Testis (tissue), 3 donors: ENCODE data around the gene COL4A1. TPM values are rescaled to one million over a fixed set of nuclear protein-coding genes. Genes with fewer than 3 reads are reported as not detected.

Source experiments
- DNase-seq: peaks from one replicate; pipeline ENCODE4 v3.0.0-alpha.2; 2019
- H3K27ac ChIP-seq, 2 donors: fragments of 200-600 bp; sonication (generic); one replicate each; pipeline ENCODE4 v1.5.1; 2019
- H3K27me3 ChIP-seq: fragments of 200-600 bp; sonication (generic); one replicate; pipeline ENCODE4 v1.5.1; 2019
- H3K36me3 ChIP-seq: fragments of 200-600 bp; sonication (generic); one replicate; pipeline ENCODE4 v1.5.1; 2017; ENCODE audit warnings: low read depth; ENCODE audit errors: missing control alignments
- H3K4me1 ChIP-seq: fragments of 200-600 bp; sonication (generic); one replicate; pipeline ENCODE4 v1.5.1; 2019
- H3K4me3 ChIP-seq, 2 donors: fragments of 200-600 bp; sonication (generic); one replicate each; pipeline ENCODE4 v1.5.1; 2017 to 2019
- H3K9me3 ChIP-seq: fragments of 200-600 bp; sonication (generic); one replicate; pipeline ENCODE4 v1.5.1; 2017
- POLR2A ChIP-seq: fragments of 450-650 bp; IDR thresholded peaks from one replicate; pipeline ENCODE4 v1.6.1; 2017; ENCODE audit warnings: antibody characterized with exemption, mild to moderate bottlenecking, moderate library complexity
- WGBS, 2 donors: methylation state at CpG; one replicate each; pipeline ENCODE4 v1.1.5; 2018; 5-methylcytosine and 5-hydroxymethylcytosine counted together
- intact Hi-C: fragments of 100-400 bp; cut with DNase I; formaldehyde crosslinking; loops from one replicate; pipeline ENCODE4 v1.15.1; 2023; ENCODE audit warnings: low total_unique reads
- polyA plus RNA-seq: library from polyadenylated mRNA; stranded (reverse); fragments of 350-450 nt; fragmentation: Illumina TruSeq; extraction: RNeasy Lipid Tissue Mini Kit (QIAGEN cat#74804); gene quantifications from one replicate; pipeline ENCODE4 v1.2.3, GENCODE V29; 2014; ENCODE audit warnings: low read depth, low replicate concordance; ENCODE audit not compliant: insufficient read depth
- total RNA-seq, 2 donors: library from RNA; depleted of rRNA; stranded (reverse); fragments of >200 nt; gene quantifications; one replicate each; pipeline ENCODE4 v1.2.3, GENCODE V29; 2016
- TF ChIP-seq, protein P1 (sequence below), 3 experiments: fragments of 450-650 bp in 2 of 3; fragments of 200-600 bp in 1 of 3; sonication (generic) in 1 of 3; IDR thresholded peaks; one replicate each; pipeline ENCODE4 v1.5.1; 2016 to 2019; ENCODE audit warnings: antibody characterized with exemption in 3 of 3, mild to moderate bottlenecking in 2 of 3, moderate library complexity in 1 of 3

COL4A1 gene
- total and polyA plus RNA-seq, 3 donors from 2014 or later, result 35.5 to 43.0 (median 39.0) TPM

DNA sequence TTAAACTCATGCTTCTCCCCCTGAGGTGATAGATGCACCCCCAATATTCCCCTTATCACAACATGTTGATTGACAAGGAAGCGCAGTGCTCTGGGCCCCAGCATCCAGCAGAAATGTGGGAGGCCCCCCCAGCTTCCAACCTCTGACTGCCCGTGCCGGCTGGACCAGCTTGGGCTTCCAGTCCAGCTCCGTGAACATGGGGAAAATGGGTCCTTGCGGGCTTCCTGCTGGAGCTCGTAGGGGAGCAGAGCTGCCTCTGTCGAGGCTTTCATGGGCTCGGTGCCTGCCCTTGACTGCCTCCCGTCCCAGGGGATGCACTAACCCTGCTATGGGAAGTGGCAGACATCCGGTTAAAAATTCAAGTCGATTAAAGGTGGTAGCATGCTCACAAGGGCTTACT, 188.9 kb downstream of the COL4A1 start:
- Histone ChIP-seq H3K4me3 (no peak overlapping the region), H3K9me3 (no peaks in the 10 kb centered on the region), H3K36me3 (no peaks in the 10 kb centered on the region), H3K27me3 (no peaks in the 10 kb centered on the region), H3K27ac (no peak overlapping the region), H3K4me1 (no peaks in the 10 kb centered on the region)
- no peak for DNase-seq
- TF ChIP-seq, protein P1, sequence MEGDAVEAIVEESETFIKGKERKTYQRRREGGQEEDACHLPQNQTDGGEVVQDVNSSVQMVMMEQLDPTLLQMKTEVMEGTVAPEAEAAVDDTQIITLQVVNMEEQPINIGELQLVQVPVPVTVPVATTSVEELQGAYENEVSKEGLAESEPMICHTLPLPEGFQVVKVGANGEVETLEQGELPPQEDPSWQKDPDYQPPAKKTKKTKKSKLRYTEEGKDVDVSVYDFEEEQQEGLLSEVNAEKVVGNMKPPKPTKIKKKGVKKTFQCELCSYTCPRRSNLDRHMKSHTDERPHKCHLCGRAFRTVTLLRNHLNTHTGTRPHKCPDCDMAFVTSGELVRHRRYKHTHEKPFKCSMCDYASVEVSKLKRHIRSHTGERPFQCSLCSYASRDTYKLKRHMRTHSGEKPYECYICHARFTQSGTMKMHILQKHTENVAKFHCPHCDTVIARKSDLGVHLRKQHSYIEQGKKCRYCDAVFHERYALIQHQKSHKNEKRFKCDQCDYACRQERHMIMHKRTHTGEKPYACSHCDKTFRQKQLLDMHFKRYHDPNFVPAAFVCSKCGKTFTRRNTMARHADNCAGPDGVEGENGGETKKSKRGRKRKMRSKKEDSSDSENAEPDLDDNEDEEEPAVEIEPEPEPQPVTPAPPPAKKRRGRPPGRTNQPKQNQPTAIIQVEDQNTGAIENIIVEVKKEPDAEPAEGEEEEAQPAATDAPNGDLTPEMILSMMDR (IDR thresholded peaks at IDR 0.05), result no peak
- TF ChIP-seq POLR2A, result no peak
- 55 to 77% methylated on average over 11 of the region's 11 CpGs for WGBS, 2 donors
- intact Hi-C loops, result no loop called here

DNA sequence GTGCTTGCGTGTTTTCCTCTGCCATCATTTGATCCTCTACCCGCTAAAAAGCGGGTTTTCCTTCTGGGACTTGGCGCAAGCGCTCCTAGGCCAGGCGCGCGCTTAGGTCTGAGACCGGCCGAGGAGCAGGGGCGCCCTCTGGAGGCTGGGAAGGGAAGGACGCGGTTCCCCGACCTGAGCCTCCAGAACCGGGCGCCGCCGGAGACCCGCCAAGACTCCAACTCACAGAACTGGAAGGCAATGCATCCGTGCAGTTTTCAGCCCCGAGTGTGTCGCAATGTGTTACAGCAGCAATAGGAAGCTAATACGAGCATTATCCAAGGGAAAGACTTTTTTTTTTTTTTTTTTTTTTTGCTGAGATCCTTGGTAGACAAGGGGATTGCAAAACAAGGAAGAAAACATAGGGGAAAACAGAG, 190.9 kb downstream of the COL4A1 start:
- WGBS, 2 donors, result 22 to 23% methylated on average over 19 to 23 of the region's 23 CpGs
- DNase-seq, result peak; percentile 81
- Histone ChIP-seq H3K9me3 (no peaks in the 10 kb centered on the region), H3K4me3 (no peak overlapping the region), H3K27ac (no peak overlapping the region), H3K36me3 (no peaks in the 10 kb centered on the region), H3K4me1 (no peaks in the 10 kb centered on the region), H3K27me3 (no peaks in the 10 kb centered on the region)
- intact Hi-C loops, result no loop called here
- no peak for TF ChIP-seq POLR2A
- TF ChIP-seq, protein P1 (IDR thresholded peaks at IDR 0.05), result peak; percentile 32 to 81 (median 70)

DNA sequence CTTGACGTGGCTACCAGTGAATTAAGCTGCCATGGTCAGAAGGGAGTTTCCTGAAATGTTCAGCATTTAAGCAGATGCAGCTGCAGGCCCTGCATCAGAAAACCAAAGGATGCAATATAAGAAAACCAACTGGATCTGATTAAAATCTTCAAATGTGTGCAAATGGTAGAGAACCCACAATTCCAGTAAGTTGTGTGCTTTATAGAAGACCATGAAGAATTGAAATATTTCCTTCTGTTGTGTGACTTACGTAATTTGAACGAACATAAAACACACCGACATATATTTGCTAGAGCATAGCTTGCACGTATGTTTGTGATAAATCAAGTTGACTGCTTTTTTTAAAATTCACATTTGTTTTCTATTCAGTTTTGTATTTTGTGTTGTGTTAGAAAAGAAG, 191.4 kb downstream of the COL4A1 start:
- Histone ChIP-seq H3K36me3 (no peaks in the 10 kb centered on the region), H3K27ac (no peak overlapping the region), H3K27me3 (no peaks in the 10 kb centered on the region), H3K9me3 (no peaks in the 10 kb centered on the region), H3K4me3 (no peak overlapping the region), H3K4me1 (no peaks in the 10 kb centered on the region)
- TF ChIP-seq, protein P1 (IDR thresholded peaks at IDR 0.05), result no peak
- TF ChIP-seq POLR2A, result no peak
- 67 to 69% methylated on average over 5 of the region's 5 CpGs for WGBS, 2 donors
- intact Hi-C loops, result no loop called here
- DNase-seq, result no peak

DNA sequence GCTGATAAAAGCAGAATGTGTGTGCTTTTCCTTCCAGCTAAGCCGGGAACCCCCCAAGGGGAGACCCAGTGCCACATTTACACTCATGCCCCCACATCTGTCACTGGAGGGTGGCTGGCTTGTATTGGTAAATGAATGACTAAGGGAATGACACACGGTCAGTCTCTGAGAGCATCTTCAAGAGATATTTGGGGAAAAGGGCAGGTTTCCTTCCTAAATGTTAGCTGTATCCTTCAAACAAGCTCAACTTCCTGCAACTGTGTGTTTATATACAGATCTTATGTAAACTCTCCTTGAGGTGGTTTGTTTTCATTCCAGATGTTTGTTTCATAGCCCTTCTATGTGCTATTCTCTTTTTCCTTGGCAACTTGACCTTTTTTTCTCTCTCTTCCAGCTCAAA, 192.6 kb downstream of the COL4A1 start:
- WGBS, 2 donors, result 92 to 94% methylated on average over 2 of the region's 2 CpGs
- intact Hi-C loops, result no loop called here
- no peaks in the 10 kb centered on the region for H3K9me3 ChIP-seq
- no peaks in the 10 kb centered on the region for H3K4me1 ChIP-seq
- H3K27ac ChIP-seq, result no peak overlapping the region
- H3K4me3 ChIP-seq, result no peak overlapping the region
- no peak for DNase-seq
- H3K36me3 ChIP-seq, result no peaks in the 10 kb centered on the region
- no peaks in the 10 kb centered on the region for H3K27me3 ChIP-seq
- TF ChIP-seq, protein P1 (IDR thresholded peaks at IDR 0.05), result no peak
- no peak for TF ChIP-seq POLR2A

DNA sequence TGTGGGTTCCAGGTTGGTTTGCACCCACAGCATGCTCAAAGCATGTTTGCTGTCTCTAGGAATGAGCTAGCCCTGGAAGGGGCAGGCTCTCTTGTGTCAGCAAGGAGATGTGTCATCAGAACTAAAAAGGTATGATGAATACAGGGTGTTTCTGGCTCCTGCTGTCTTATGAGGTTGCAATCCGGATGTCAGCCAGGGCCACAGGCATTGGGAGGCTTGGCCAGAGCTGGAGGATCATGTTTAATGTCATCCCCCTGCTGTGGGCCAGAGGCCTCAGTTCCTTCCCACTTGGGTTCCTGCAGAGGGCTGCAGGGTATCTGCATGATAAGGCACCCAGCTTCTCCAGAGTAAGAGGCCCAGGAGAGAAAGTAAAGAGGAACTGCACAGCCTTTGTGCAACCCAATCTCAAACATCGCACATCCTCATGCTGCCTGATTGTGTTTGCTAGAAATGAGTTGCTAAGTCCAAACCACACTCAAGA, 193.6 kb downstream of the COL4A1 start:
- no peak for TF ChIP-seq POLR2A
- TF ChIP-seq, protein P1 (IDR thresholded peaks at IDR 0.05), result no peak
- WGBS, 2 donors, result 95% methylated on average over 2 of the region's 2 CpGs
- Histone ChIP-seq H3K27ac (no peak overlapping the region), H3K4me3 (no peak overlapping the region), H3K36me3 (no peaks in the 10 kb centered on the region), H3K27me3 (no peaks in the 10 kb centered on the region), H3K9me3 (no peaks in the 10 kb centered on the region), H3K4me1 (no peaks in the 10 kb centered on the region)
- intact Hi-C loops, result no loop called here
- no peak for DNase-seq
